Medulla oblongata (tissue), 1 donor: ENCODE results near the gene NDUFB6.
A peak's percentile ranks its signal among the peaks of the same experiment; 100 is the strongest.
"Not testable (repeated sequence)": the region's sequence is repeated elsewhere in the genome, so short reads cannot be mapped to it uniquely, and the experiment has no call there.

Source experiments
- DNase-seq: peaks from one replicate; pipeline ENCODE4 v3.0.0-alpha.2; 2015; ENCODE audit errors: extremely low spot score

Gene NDUFB6

GRCh38 chr9:32572900-32573523, at the start of gene NDUFB6:
TSS of gene NDUFB6 (minus strand) at chr9:32573159. CDS start at chr9:32573060, 99 bp downstream.
- peak; percentile 94 for DNase-seq

- DNase-seq = no peak
Measured at GRCh38 chr9:32618261-32618660, 45.3 kb upstream of the NDUFB6 start.

GRCh38 chr9:32606811-32607210, 33.9 kb upstream of the NDUFB6 start:
- no peak for DNase-seq

GRCh38 chr9:32603914-32604852, 31.2 kb upstream of the NDUFB6 start:
- no peak for DNase-seq

- DNase-seq = not testable (repeated sequence)
Measured at GRCh38 chr9:32599021-32599420, 26.1 kb upstream of the NDUFB6 start.

GRCh38 chr9:32596936-32597335, 24.0 kb upstream of the NDUFB6 start:
- no peak for DNase-seq

GRCh38 chr9:32596096-32596865, 23.3 kb upstream of the NDUFB6 start:
- DNase-seq = no peak

GRCh38 chr9:32590898-32591297, 17.9 kb upstream of the NDUFB6 start:
- no peak for DNase-seq

GRCh38 chr9:32590476-32590875, 17.5 kb upstream of the NDUFB6 start:
- DNase-seq = no peak

GRCh38 chr9:32589083-32589723, 16.2 kb upstream of the NDUFB6 start:
- DNase-seq = peak; percentile 67

- no peak for DNase-seq
Measured at GRCh38 chr9:32587901-32588300, 14.9 kb upstream of the NDUFB6 start.

- no peak for DNase-seq
Measured at GRCh38 chr9:32584784-32585183, 11.8 kb upstream of the NDUFB6 start.

- DNase-seq = peak; percentile 64
Measured at GRCh38 chr9:32581512-32582143, 8.7 kb upstream of the NDUFB6 start.

- no peak for DNase-seq
Measured at GRCh38 chr9:32580631-32581300, 7.8 kb upstream of the NDUFB6 start.

GRCh38 chr9:32579706-32580331, 6.9 kb upstream of the NDUFB6 start:
- DNase-seq = peak; percentile 75

- no peak for DNase-seq
Measured at GRCh38 chr9:32578976-32579375, 6.0 kb upstream of the NDUFB6 start.

GRCh38 chr9:32577316-32577715, 4.4 kb upstream of the NDUFB6 start:
- DNase-seq = no peak

- no peak for DNase-seq
Measured at GRCh38 chr9:32574858-32575257, 1.9 kb upstream of the NDUFB6 start.

- DNase-seq = no peak
Measured at GRCh38 chr9:32573821-32574220, 862 bp upstream of the NDUFB6 start.
